ENCODE measurements around the gene FCN1. TPM values are rescaled to one million over a fixed set of nuclear protein-coding genes. Genes with fewer than 3 reads are reported as not detected.

The FCN1 gene
- polyA plus RNA-seq, 1 of the 3 experiments (the other 2 are of a cell fraction), result not detected

DNA sequence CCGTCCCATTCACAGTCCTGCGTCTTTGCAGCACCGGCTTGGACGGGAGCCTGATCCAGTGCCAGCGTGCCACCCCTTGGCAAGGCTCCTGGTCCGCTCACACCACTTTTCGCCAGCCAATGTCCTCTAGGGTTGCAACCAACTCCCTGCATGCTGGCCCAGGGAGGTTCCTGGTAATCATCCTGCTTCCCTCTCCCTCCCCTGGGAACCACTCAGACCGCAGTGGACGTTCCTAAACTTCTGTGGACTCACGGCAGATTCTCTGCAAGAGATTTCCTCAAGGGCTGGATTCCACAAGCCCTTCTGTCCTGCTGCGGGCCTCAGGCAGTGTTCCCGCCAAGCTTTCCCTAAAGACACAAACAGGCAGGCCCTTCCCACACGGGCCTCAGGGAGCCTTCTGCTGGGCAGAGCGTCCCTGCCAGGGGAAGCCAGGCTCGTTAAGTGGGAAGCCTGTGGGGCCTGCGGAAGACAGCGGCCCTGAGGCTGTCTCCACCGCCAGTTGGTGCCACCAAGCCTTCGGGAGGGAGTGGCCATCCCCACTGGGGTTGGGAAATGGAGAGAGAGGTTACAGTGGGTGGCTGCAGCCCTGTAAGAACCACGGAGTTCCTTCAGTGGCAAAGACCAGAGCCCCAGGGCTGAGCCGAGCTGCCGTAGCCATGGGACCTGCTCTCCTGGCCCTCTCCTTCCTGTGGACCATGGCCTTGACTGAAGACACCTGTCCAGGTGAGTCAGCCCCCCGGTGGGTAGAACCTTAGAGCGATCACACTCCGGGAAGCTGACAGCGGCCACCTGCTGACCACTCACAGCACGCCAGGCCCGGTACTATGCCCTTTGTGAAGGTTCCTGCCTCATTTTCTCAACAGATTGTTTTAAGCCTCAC is 53.5 kb downstream of the FCN1 start:
- CTCF ChIA-PET, result no interaction called here

More for the DNA sequence above, 53.5 kb downstream of the FCN1 start:
- Histone ChIP-seq H3K9ac (no peak overlapping the region), H3K4me1 (ENCODE audit: control insufficient read depth in 1 of 2, insufficient read depth in 2 of 2, low read depth in 1 of 2, low read length in 1 of 2) (no peaks in the 10 kb centered on the region), H3K9me3 (no peaks in the 10 kb centered on the region), H3F3A (replicated peaks; ENCODE audit: insufficient read depth) (no peaks in the 10 kb centered on the region), H3K4me2 (no peak overlapping the region), H3K4me3 (ENCODE audit: low read depth in 2 of 2, low read length in 1 of 2) (no peak overlapping the region), H3K27ac (ENCODE audit: low read depth in 2 of 2, low read length in 1 of 2) (no peak overlapping the region), H3K79me2 (ENCODE audit: insufficient read depth) (no peaks in the 10 kb centered on the region), H3K9me2 (no peaks in the 10 kb centered on the region), H3K27me3 (ENCODE audit: insufficient read depth) (no peaks in the 10 kb centered on the region), H3K36me3 (replicated peaks in 1 of 2; ENCODE audit: control insufficient read depth in 1 of 2, insufficient read depth in 2 of 2, low read length in 1 of 2) (no peaks in the 10 kb centered on the region), H4K20me1 (ENCODE audit: insufficient read depth) (no peaks in the 10 kb centered on the region), H2AFZ (ENCODE audit: low read depth) (no peak overlapping the region)
- POLR2A ChIA-PET, result no interaction called here
- TF ChIP-seq NRF1 (IDR thresholded peaks at IDR 0.05; ENCODE audit: low read depth, low read length) (no peak), EZH2phosphoT487 (IDR thresholded peaks at IDR 0.05; ENCODE audit: borderline replicate concordance, low read depth) (no peak), USF2 (IDR thresholded peaks at IDR 0.05; ENCODE audit: borderline replicate concordance, low read depth, low read length) (no peak), MXI1 (IDR thresholded peaks at IDR 0.05; ENCODE audit: low read depth, low read length) (no peak), NFIC (IDR thresholded peaks at IDR 0.05; ENCODE audit: borderline replicate concordance) (no peak), RFX5 (IDR thresholded peaks at IDR 0.05; ENCODE audit: low read length) (no peak), FOXM1 (IDR thresholded peaks at IDR 0.05; ENCODE audit: low read depth) (no peak), JUND (IDR thresholded peaks at IDR 0.05) (no peak), RXRA (IDR thresholded peaks at IDR 0.05; ENCODE audit: borderline replicate concordance, low read depth) (no peak), SIN3A (IDR thresholded peaks at IDR 0.05; ENCODE audit: borderline replicate concordance, low read depth, low read length) (no peak), EP300 (IDR thresholded peaks at IDR 0.05; ENCODE audit: borderline replicate concordance in 1 of 2, low read depth in 1 of 2, low read length in 1 of 2) (no peak), MEF2A (IDR thresholded peaks at IDR 0.05; ENCODE audit: borderline replicate concordance, low read depth) (no peak), TEAD4 (IDR thresholded peaks at IDR 0.05; ENCODE audit: borderline replicate concordance, insufficient read depth) (no peak), YY1 (IDR thresholded peaks at IDR 0.05; ENCODE audit: low read depth) (no peak), FOSL2 (IDR thresholded peaks at IDR 0.05; ENCODE audit: borderline replicate concordance, low read depth) (no peak), PBX3 (IDR thresholded peaks at IDR 0.05) (no peak)
- TF ChIP-seq, protein P1, sequence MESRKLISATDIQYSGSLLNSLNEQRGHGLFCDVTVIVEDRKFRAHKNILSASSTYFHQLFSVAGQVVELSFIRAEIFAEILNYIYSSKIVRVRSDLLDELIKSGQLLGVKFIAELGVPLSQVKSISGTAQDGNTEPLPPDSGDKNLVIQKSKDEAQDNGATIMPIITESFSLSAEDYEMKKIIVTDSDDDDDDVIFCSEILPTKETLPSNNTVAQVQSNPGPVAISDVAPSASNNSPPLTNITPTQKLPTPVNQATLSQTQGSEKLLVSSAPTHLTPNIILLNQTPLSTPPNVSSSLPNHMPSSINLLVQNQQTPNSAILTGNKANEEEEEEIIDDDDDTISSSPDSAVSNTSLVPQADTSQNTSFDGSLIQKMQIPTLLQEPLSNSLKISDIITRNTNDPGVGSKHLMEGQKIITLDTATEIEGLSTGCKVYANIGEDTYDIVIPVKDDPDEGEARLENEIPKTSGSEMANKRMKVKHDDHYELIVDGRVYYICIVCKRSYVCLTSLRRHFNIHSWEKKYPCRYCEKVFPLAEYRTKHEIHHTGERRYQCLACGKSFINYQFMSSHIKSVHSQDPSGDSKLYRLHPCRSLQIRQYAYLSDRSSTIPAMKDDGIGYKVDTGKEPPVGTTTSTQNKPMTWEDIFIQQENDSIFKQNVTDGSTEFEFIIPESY (IDR thresholded peaks at IDR 0.05; ENCODE audit: borderline replicate concordance, low read depth), result no peak
- 72% methylated on average over 14 of the region's 28 CpGs for WGBS (ENCODE audit: low lambda C conversion rate)
- no peak for DNase-seq

Data from SK-N-SH (cell line).